GM18505 (cell line): ENCODE data around the gene GUCD1.

Experiments
- ATAC-seq: cut with Tn5 transposase; IDR thresholded peaks from one replicate; pipeline ENCODE4 v1.9.1; 2021; ENCODE audit not compliant: unreplicated experiment
- POLR2A ChIP-seq: IDR thresholded peaks from 4 replicates; pipeline ENCODE4 v1.6.1; 2011; ENCODE audit warnings: borderline replicate concordance; ENCODE audit not compliant: insufficient read depth, insufficient read length; ENCODE audit errors: extremely low read depth

GUCD1 gene

DNA sequence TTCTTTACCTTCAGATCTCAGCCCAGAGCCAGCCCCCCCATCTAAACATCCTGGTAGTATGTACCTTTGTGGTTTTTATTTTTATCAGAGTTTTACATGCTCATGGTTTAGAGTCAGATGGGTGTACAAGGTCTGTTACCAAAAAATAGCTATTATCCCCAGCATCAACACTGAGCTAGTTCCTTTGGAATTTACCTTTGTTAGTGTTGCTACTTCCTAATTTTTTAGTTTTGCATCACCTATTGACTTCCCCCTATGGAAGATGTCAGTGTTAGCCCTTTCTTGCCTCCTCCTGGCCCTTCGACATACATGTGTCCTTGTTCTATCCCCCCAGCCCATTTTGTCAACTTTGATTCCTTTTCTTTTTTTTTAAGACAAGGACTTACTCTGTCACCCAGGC lies 52.4 kb downstream of the GUCD1 start:
- no peak for TF ChIP-seq POLR2A
- no peak for ATAC-seq

DNA sequence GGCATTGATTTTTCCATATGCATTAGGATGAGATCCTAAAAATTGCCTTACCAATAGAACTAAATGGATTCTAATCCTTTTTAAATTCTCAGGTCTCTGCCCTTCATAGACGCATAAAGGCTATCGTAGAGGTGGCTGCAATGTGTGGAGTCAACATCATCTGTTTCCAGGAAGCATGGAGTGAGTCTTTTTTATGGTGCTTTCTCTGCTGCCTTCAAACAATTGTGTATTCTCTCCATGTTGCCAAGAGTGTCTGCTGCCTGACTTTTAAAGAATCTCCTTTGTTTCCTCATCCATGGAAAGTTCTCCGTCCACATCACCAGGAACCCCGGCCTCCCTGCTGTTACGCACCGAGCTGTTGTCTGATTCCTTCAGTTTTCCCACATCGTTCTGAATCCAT lies 52.9 kb downstream of the GUCD1 start:
- TF ChIP-seq POLR2A, result no peak
- no peak for ATAC-seq

DNA sequence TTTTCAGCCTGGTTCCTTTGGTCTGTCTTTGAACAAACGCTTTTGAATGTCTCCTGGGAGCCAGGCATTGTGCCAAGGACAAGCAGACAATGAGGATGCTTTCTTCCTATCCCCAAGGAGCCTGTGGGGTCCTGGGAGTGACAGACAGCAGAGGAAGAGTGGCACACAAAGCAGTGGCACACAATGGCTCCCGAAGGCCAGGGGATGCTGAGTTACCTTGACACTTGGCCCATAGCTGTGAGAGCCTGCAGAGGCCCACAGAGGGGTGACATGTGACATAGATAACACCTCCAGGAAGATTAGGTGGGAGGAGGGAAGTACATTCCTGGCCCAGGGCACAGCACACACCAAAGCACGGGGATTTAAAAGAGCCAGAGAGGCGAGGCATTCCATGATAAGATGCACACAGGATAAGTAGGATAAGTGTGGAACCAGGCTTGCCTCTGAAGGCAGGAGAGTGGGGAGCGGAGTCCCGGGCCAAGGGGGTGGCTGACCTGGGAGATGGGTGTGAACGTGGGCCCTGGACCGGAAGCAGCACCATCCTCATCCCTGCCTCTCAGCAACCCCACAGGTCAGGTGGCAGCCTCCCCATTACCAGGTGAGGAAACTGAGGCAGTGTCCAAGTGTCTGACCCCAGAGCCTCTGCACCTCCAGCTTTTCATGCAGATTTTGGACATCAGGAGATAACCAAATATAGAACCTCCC lies 53.5 kb downstream of the GUCD1 start:
- TF ChIP-seq POLR2A, result no peak
- no peak for ATAC-seq

DNA sequence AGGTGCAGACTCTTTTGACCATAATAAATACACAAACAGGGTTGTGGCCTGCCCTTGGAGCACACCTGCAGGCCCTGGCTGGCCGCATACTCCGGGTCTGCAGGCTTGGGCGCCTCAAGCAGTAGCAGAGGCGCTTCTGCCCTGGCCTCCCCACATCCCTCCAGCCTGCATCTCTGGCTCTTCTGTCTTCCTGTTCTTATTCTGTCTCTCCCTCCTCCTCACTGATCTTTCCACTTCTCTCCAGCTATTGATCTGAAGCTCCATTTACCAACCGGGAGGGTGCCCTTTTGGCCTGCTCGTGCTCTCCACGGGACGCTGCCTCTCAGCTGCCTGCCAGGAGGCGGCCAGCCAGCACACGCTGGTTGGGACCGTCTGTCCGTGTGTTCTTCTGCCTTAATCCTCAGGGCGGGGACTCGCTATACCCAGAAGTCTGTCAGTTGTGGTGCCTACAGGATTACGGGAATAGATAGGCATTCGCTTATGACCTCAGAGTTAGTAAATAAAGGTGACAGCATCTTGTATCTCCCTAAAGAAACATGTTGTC lies 54.6 kb downstream of the GUCD1 start:
- ATAC-seq, result no peak
- TF ChIP-seq POLR2A, result no peak

DNA sequence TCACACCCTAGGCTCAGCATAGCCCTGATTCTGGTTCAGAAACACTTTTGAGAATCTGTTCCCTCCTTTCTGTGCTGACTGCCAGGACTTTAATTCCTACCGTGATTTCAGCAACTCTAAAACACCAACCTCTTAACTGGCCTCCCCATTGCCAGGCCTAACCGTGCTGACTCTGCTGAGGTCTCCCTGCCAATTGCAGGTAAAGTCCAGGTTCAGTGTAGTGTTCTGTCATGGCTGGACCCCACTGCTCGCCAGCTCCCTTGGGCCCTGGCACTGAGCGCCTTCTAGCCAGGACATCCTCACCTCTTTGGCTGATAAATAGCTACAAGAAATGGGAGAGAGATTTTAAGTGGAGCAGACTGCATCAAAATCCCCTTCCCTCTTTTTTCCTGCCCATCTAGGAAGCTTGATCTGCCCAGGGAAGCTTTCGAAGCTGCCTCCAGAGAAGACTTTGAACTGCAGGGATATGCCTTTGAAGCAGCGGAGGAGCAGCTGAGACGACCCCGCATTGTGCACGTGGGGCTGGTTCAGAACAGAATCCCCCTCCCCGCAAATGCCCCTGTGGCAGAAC lies 55.1 kb downstream of the GUCD1 start:
- TF ChIP-seq POLR2A, result no peak
- ATAC-seq, result no peak

DNA sequence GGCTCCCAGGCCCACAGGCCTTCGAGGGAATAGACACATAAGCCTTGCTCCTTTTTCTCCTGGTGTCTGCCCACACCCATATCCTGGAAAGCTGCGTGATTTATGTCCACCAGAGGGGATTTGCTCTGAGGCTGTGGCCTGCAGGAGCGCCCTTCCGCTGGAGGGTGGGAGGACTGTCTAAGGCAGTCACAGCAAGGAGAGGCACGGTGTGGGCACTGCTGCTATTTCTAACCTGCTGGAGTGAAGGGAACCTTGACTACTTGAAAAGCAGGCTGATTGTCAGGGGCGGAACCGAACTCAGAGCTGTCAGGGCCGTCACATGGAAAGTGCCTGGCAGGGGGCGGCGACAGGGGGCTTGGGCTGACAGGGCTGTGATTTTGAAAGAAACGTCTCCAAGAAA lies 56.1 kb downstream of the GUCD1 start:
- TF ChIP-seq POLR2A, result no peak
- no peak for ATAC-seq

DNA sequence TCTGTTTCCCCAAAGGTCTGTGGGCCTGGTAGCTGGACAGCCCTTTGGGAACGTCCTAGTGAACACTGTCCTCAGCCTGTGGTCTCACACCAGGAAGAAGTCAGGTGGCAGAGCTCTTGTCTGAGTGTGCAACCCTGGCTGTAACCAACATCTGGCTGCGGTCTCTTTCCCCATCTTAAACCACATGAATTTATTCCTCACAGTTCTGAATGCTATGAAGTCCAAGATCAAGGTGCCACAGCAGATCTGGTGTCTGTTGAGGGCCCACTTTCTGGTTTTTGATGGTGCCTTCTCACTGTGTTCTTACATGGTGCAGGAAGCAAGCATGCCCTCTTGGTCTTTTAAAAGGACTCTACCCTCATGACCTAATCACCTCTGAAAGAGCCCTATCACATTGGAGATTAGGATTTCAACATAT lies 57.1 kb downstream of the GUCD1 start:
- TF ChIP-seq POLR2A, result no peak
- ATAC-seq, result no peak

DNA sequence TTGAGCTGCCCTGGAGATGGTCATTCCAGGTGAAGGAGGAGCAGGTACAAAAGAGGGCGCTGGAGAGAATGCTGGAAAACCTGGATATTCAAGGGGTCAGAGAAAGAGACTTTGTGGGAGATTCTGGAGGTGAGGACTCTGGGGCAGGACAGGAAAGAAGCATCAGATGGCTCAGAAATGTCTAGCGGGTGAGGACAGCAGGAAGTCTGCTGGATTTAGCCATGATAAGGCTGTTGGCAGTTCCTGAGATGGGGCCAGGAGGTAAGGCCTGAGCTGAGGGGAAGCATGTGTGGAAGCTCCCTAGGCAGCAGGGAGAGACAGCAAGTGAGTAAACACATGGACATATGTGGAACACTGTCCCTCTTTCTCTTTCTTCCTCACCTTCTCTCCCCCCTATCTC lies 58.3 kb downstream of the GUCD1 start:
- no peak for TF ChIP-seq POLR2A
- no peak for ATAC-seq

DNA sequence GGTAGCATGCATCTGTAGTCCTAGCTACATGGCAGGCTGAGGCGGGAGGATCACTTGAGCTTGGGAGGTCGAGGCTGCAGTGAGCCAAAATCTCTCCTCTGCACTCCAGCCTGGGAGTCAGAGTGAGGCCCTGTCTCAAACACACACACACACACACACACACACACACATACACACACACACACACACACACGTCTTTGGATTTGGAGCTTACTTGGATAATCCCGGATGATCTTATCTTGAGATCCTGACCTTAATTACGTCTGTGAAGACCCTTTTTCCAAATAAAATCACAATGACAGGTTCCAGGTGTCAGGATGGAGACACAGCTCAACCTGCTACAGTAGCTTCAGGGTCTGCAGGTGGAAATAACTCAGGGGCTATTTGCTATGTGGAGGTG lies 58.7 kb downstream of the GUCD1 start:
- TF ChIP-seq POLR2A, result no peak
- no peak for ATAC-seq

DNA sequence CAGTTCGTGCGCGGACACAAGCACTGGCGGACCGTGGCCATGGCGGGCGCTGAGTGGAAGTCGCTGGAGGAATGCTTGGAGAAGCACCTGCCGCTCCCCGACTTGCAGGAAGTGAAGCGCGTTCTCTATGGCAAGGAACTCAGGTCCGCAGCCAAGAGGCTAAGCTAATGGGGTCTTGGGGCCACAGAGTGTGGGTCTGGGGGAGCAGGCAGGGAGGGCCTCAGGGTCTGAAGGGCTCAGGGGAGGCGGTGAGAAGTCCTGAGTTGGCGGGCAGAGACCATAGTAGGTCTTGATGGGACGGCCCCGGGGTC lies 59.6 kb downstream of the GUCD1 start:
- no peak for ATAC-seq
- TF ChIP-seq POLR2A, result no peak

DNA sequence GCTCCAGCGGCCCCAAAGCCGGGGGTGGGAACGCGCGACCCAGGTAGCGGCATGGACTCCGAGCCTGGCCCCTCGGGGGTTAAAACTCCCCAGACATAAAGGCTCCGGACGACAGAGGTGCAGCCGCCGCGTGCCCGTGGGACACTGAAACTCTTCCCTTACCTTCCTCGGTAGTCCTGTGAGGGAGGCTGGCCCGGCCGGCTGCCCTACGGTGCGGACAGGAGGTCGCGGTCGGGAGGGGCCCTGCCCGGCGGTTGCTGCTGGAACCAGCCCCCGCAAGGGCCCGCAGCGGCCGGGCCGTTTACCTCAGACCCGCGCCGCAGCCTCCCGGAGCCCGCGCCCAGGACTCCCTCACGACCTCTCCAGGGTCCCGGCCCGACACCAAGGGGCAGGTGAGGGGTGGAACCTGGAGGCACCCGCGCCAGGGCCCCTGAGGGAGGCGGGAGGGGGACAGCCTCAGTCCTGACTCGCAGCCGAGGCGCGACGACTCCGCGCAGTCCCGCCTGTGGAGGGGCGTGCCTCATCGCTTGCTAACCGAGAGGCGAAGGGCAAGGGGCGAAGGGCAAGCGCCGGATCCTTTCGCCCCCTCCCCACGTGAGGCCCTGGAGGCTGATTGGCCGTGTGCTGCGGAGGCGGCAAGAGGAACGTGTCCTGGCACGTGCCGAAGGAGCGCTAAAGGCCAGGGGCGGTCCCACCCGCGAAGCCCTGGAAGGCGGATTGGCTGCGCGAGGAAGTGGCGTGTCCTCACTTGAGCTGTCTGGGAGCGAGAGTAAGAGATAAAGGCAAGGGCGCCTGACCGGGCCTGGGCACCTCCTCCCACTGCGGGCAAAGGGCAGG lies 60.2 kb downstream of the GUCD1 start, which contains the start of gene UPB1:
Gene UPB1 (plus strand): TSS at position 805 of the 837 bp plus-strand sequence. CDS start 72 bp downstream, outside the sequence.
- no peak for ATAC-seq
- no peak for TF ChIP-seq POLR2A

DNA sequence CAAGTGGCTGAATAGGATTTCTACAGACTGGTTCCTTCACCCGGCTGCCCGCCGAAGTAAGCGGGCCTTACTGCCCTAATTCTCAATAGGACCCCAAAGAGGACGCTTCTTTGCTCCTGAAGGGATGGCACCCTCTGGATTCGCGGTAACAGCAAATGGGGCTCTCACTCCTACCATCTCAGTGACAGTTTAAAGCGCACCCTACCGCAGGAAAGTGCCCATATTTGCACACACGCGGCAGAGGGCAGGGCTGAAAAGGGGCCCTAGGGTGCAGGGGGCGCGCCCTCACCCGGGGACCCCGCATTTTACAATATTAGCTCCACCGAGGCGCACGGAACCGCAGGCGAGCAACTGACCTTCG lies 60.8 kb downstream of the GUCD1 start:
- ATAC-seq, result no peak

DNA sequence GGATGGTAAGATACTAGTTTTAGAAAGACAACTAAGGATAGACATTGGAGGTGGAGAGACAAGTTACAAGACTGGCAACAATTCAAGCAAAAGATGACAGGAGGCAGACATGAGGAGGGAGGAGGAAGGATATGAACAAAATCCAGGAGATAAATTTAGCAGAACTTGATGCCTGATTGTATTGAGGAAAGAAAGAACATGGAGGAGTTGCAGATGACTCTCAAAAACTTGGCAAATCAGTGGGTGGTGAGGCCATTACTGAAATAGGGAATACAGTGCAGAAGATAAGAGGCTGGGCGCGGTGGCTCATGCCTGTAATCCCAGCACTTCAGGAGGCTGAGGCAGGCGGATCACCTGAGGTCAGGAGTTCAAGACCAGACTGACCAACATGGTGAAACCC lies 62.5 kb downstream of the GUCD1 start:
- no peak for TF ChIP-seq POLR2A
- ATAC-seq, result no peak

More for the DNA sequence above, 60.8 kb downstream of the GUCD1 start:
- no peak for TF ChIP-seq POLR2A
